Measurements from ENCODE around the gene FARP1. TPM values are rescaled to one million over a fixed set of nuclear protein-coding genes. Genes with fewer than 3 reads are reported as not detected.

FARP1 gene
- total RNA-seq, 1 donor from 2014 or later, result 289 TPM

GRCh38 chr13:98503175-98504028 is 360.5 kb downstream of the FARP1 start:
- no peak for DNase-seq (ENCODE audit: low spot score in 2 of 2, unreplicated experiment in 2 of 2)
- no peak overlapping the region for H3K4me3 Mint-ChIP-seq
- peaks cover 16% of the 10 kb centered on the region for H3K36me3 Mint-ChIP-seq
- TF ChIP-seq, protein P1, sequence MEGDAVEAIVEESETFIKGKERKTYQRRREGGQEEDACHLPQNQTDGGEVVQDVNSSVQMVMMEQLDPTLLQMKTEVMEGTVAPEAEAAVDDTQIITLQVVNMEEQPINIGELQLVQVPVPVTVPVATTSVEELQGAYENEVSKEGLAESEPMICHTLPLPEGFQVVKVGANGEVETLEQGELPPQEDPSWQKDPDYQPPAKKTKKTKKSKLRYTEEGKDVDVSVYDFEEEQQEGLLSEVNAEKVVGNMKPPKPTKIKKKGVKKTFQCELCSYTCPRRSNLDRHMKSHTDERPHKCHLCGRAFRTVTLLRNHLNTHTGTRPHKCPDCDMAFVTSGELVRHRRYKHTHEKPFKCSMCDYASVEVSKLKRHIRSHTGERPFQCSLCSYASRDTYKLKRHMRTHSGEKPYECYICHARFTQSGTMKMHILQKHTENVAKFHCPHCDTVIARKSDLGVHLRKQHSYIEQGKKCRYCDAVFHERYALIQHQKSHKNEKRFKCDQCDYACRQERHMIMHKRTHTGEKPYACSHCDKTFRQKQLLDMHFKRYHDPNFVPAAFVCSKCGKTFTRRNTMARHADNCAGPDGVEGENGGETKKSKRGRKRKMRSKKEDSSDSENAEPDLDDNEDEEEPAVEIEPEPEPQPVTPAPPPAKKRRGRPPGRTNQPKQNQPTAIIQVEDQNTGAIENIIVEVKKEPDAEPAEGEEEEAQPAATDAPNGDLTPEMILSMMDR (IDR thresholded peaks at IDR 0.05; ENCODE audit: unreplicated experiment), result no peak
- H3K9me3 Mint-ChIP-seq, result no peaks in the 10 kb centered on the region
- peaks cover 38% of the 10 kb centered on the region for H3K4me1 Mint-ChIP-seq
- H3K27me3 Mint-ChIP-seq (ENCODE audit: low read depth), result no peaks in the 10 kb centered on the region
- H3K27ac Mint-ChIP-seq, result no peak overlapping the region

DNA sequence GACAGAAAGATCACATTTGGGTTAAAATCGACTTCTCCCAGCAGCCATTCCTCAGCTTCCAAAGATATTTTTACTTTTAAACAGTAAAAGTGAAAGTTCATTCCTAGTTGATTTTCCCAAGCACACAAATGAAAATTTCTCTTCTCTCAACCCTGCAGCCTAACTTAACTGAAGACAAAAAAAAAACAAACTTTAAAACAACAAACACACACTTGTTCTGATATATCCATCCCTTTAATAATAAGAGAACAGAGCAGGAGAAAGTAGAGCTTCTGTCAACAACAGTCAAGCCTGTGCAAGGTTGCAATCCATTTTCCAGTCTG is 361.1 kb downstream of the FARP1 start:
- H3K4me1 Mint-ChIP-seq, result peaks cover 43% of the 10 kb centered on the region
- H3K36me3 Mint-ChIP-seq, result peaks cover 15% of the 10 kb centered on the region

GRCh38 chr13:98504371-98504963 is 361.6 kb downstream of the FARP1 start:
- peaks cover 45% of the 10 kb centered on the region for H3K4me1 Mint-ChIP-seq
- no peak overlapping the region for H3K4me3 Mint-ChIP-seq
- TF ChIP-seq, protein P1 (IDR thresholded peaks at IDR 0.05; ENCODE audit: unreplicated experiment), result no peak
- peaks cover 13% of the 10 kb centered on the region for H3K36me3 Mint-ChIP-seq
- no peak for DNase-seq (ENCODE audit: low spot score in 2 of 2, unreplicated experiment in 2 of 2)
- no peak overlapping the region for H3K27ac Mint-ChIP-seq
- H3K9me3 Mint-ChIP-seq, result no peaks in the 10 kb centered on the region
- H3K27me3 Mint-ChIP-seq (ENCODE audit: low read depth), result no peaks in the 10 kb centered on the region

More for the DNA sequence above, 361.1 kb downstream of the FARP1 start:
- TF ChIP-seq, protein P1 (IDR thresholded peaks at IDR 0.05; ENCODE audit: unreplicated experiment), result no peak
- Mint-ChIP-seq H3K27me3 (ENCODE audit: low read depth) (no peaks in the 10 kb centered on the region), H3K9me3 (no peaks in the 10 kb centered on the region), H3K27ac (no peak overlapping the region), H3K4me3 (no peak overlapping the region)
- DNase-seq (ENCODE audit: low spot score in 2 of 2, unreplicated experiment in 2 of 2), result no peak

Small RNAs within 50 kb of the gene (microRNA-seq; reads per million reads assigned to microRNA genes)
- not detected for gene MIR3170

Other genes with a start within 250 kb of the FARP1 start
- gene IPO5, start 189.4 kb upstream of the FARP1 start, total RNA-seq, result 172 to 176 TPM (median 175 TPM) in 3 replicates
- gene RNF113B, start 34.2 kb downstream of the FARP1 start, total RNA-seq, result not detected in 3 replicates

All from mesothelial cell of epicardium (in vitro differentiated cells).